Heart left ventricle (tissue), 13 donors: ENCODE data around the gene POLQ.

Experiments used
- POLR2A ChIP-seq, 2 donors: fragments of 450-650 bp; IDR thresholded peaks; one replicate each; pipeline ENCODE4 v1.6.1; 2017; ENCODE audit warnings: antibody characterized with exemption in 2 of 2, mild to moderate bottlenecking in 2 of 2, moderate library complexity in 2 of 2
- TF ChIP-seq, protein P1 (sequence below), 12 donors: fragments of 200-600 bp; sonication (generic) in 4 of 12; IDR thresholded peaks; one replicate each; pipeline versions ENCODE4 v1.5.0 to v1.8.0; 2018 to 2022; ENCODE audit warnings: antibody characterized with exemption in 12 of 12, mild to moderate bottlenecking in 5 of 12
- donor health status: ischemic (EF 13 %, LVEDD 7.1; RV severe dilation, severe dysfunction).
- donor health status: DM: no; HTN: yes; CAD: no.
- donor health status: DM: no; HTN: no; CAD: no.
- donor health status: ischemic (EF 25% LVEDD 6.9; RV normal size, moderate dysfunction).
- donor health status: ischemic (EF 25% LVEDD 5.7; RV mildly dilated, moderate dysfunction).
- donor health status: ischemic (EF 35%, LVEDD 5.7; RV mildly dilated, moderate dysfunction).
- donor health status: nonischemic (EF 11% LVEDD 7.7; RV severe dilation, severe dysfunction).
- donor health status: DM: yes; HTN: yes; CAD: no.
- donor health status: PGD.
- donor health status: ischemic (EF 29% LVEDD 5.4; RV normal size, mild dysfunction).
- donor health status: nonischemic (EF 23%, LVEDD 6.1; RV moderate dilation, normal function).

DNA sequence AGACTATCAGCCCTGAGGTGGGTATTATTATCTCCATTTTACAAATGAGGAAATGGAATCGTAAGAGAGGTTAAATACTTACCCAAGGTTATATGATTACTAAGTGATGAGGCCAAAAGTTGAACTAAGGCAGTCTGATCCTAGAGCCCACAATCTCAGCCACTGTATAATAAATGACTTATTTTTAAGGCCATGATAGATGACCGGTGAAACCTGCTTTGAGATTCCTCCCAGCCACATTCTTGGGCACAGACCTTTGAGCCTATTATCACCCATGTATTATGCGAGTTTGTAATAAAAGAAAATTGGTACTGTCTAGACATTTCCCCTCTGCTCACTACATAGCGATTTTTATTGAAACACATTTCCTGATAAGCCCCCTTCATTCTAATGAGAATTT, 37.4 kb downstream of the POLQ start:
- TF ChIP-seq, protein P1, sequence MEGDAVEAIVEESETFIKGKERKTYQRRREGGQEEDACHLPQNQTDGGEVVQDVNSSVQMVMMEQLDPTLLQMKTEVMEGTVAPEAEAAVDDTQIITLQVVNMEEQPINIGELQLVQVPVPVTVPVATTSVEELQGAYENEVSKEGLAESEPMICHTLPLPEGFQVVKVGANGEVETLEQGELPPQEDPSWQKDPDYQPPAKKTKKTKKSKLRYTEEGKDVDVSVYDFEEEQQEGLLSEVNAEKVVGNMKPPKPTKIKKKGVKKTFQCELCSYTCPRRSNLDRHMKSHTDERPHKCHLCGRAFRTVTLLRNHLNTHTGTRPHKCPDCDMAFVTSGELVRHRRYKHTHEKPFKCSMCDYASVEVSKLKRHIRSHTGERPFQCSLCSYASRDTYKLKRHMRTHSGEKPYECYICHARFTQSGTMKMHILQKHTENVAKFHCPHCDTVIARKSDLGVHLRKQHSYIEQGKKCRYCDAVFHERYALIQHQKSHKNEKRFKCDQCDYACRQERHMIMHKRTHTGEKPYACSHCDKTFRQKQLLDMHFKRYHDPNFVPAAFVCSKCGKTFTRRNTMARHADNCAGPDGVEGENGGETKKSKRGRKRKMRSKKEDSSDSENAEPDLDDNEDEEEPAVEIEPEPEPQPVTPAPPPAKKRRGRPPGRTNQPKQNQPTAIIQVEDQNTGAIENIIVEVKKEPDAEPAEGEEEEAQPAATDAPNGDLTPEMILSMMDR (IDR thresholded peaks at IDR 0.05): no peak
- TF ChIP-seq POLR2A (IDR thresholded peaks at IDR 0.05): no peak
